Neural progenitor cell (in vitro differentiated cells): ENCODE measurements around the gene TMEM123. TPM values are rescaled to one million over a fixed set of nuclear protein-coding genes. Genes with fewer than 3 reads are reported as not detected.

Experiments used
- DNase-seq: peaks from one replicate; pipeline ENCODE4 v3.0.0-alpha.2; 2016; ENCODE audit warnings: low spot score
- H2AFZ ChIP-seq: fragments of 200-600 bp; sonication (generic); replicated peaks from 2 replicates; pipeline ENCODE4 v1.6.1; 2016; ENCODE audit warnings: antibody characterized with exemption
- H3F3A ChIP-seq: fragments of 200-600 bp; sonication (generic); 2 replicates; pipeline ENCODE4 v1.6.1; 2016; ENCODE audit warnings: antibody characterized with exemption, low read depth
- H3K27ac ChIP-seq: fragments of 200-600 bp; sonication (generic); 2 replicates; pipeline ENCODE4 v1.5.1; 2016; ENCODE audit warnings: mild to moderate bottlenecking
- H3K27me3 ChIP-seq: fragments of 200-600 bp; sonication (generic); 2 replicates; pipeline ENCODE4 v1.6.1; 2016; ENCODE audit warnings: mild to moderate bottlenecking, moderate library complexity
- H3K36me3 ChIP-seq: fragments of 200-600 bp; sonication (generic); 2 replicates; pipeline ENCODE4 v1.5.1; 2016
- H3K4me1 ChIP-seq: fragments of 200-600 bp; sonication (generic); 2 replicates; pipeline ENCODE4 v1.6.1; 2016; ENCODE audit warnings: mixed run types
- H3K4me2 ChIP-seq: fragments of 200-600 bp; sonication (generic); 2 replicates; pipeline ENCODE4 v1.6.1; 2016
- H3K4me3 ChIP-seq: fragments of 200-600 bp; sonication (generic); 2 replicates; pipeline ENCODE4 v1.5.1; 2016
- H3K79me2 ChIP-seq: fragments of 200-600 bp; sonication (generic); 2 replicates; pipeline ENCODE4 v1.6.1; 2016; ENCODE audit warnings: low read depth
- H3K9ac ChIP-seq: fragments of 200-600 bp; sonication (generic); 2 replicates; pipeline ENCODE4 v1.6.1; 2016
- H3K9me3 ChIP-seq: fragments of 200-600 bp; sonication (generic); 2 replicates; pipeline ENCODE4 v1.5.1; 2016; ENCODE audit warnings: low read depth
- H4K20me1 ChIP-seq: fragments of 200-600 bp; sonication (generic); 2 replicates; pipeline ENCODE4 v1.6.1; 2016; ENCODE audit warnings: low read depth
- H3K27ac Mint-ChIP-seq: 3 replicates; pipeline ENCODE4 v1.8.0; 2021; ENCODE audit warnings: mixed read lengths
- H3K27me3 Mint-ChIP-seq: 2 replicates; pipeline ENCODE4 v1.8.0; 2022; ENCODE audit warnings: low read depth, mild to moderate bottlenecking, inconsistent platforms, moderate library complexity, mixed read lengths; ENCODE audit not compliant: insufficient read depth
- H3K36me3 Mint-ChIP-seq: 3 replicates; pipeline ENCODE4 v1.8.0; 2021; ENCODE audit warnings: mixed read lengths
- H3K4me1 Mint-ChIP-seq: 3 replicates; pipeline ENCODE4 v1.8.0; 2021; ENCODE audit warnings: mixed read lengths
- H3K4me3 Mint-ChIP-seq: 3 replicates; pipeline ENCODE4 v1.8.0; 2021; ENCODE audit warnings: mild to moderate bottlenecking, moderate library complexity, mixed read lengths
- H3K9me3 Mint-ChIP-seq: 3 replicates; pipeline ENCODE4 v1.8.0; 2020; ENCODE audit warnings: mixed read lengths
- EZH2 ChIP-seq: fragments of 200-600 bp; sonication (generic); IDR thresholded peaks from 2 replicates; pipeline ENCODE4 v1.6.1; 2017; ENCODE audit warnings: antibody characterized with exemption, mild to moderate bottlenecking, moderate library complexity
- EZH2phosphoT487 ChIP-seq: fragments of 200-600 bp; sonication (generic); IDR thresholded peaks from 2 replicates; pipeline ENCODE4 v1.6.1; 2017; ENCODE audit warnings: antibody characterized with exemption
- total RNA-seq: library from RNA; depleted of rRNA; stranded (reverse); fragments of >200 nt; gene quantifications from 2 replicates; pipeline ENCODE4 v1.2.3, GENCODE V29; 2015; ENCODE audit warnings: low replicate concordance
- TF ChIP-seq, protein P1 (sequence below): fragments of 200-600 bp; sonication (generic); IDR thresholded peaks from 2 replicates; pipeline ENCODE4 v1.5.1; 2017; ENCODE audit warnings: antibody characterized with exemption, mild to moderate bottlenecking

TMEM123 gene
- total RNA-seq, 1 donor from 2014 or later = 230 TPM

DNA sequence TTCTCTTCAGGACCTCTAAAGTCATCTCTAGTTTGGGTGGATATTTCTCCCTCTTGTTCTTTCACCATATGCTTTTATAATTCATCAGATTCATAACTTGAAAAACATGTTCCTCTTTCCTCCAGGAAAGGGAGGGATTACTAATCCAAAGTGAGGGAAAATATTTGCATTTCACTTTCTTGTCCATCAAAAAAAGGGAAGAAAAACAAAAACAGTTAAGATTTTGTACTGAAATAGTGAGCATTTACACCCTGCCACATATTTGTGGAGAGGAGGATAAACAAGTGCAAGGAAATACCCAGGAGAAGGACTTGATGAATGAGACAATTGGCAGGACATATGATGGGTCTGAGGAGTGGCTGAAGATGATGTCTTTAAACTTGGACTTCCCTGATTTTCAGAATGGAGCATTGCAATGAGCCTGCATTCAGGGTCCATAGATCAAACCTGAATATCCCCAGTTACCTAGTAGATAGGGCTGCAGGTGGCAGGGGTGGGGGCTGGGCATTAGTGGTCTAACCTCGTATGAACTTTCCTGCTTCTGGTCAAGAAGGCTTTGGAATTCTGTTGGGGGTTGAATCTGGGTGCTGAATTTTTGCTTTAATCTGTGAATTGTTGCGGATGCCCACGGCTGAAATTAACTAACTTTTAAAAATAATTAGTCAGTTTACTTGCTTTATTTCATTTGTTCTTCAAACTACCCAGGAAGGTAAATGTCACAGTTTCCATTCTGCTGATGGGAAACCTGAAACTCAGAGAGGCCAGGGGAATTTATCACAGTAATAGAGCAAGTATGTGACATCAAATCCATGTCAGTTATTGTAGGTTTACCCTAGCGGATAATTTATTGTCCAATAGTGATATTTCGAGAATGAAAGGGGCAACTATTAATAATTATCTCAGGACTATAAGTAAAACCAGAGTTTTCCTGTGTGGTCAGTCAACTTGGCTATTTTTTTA, 36.9 kb upstream of the TMEM123 start:
- Mint-ChIP-seq H3K4me3 (no peak overlapping the region), H3K27ac (no peak overlapping the region), H3K27me3 (no peaks in the 10 kb centered on the region), H3K9me3 (no peaks in the 10 kb centered on the region), H3K36me3 (no peaks in the 10 kb centered on the region), H3K4me1 (no peaks in the 10 kb centered on the region)
- TF ChIP-seq, protein P1, sequence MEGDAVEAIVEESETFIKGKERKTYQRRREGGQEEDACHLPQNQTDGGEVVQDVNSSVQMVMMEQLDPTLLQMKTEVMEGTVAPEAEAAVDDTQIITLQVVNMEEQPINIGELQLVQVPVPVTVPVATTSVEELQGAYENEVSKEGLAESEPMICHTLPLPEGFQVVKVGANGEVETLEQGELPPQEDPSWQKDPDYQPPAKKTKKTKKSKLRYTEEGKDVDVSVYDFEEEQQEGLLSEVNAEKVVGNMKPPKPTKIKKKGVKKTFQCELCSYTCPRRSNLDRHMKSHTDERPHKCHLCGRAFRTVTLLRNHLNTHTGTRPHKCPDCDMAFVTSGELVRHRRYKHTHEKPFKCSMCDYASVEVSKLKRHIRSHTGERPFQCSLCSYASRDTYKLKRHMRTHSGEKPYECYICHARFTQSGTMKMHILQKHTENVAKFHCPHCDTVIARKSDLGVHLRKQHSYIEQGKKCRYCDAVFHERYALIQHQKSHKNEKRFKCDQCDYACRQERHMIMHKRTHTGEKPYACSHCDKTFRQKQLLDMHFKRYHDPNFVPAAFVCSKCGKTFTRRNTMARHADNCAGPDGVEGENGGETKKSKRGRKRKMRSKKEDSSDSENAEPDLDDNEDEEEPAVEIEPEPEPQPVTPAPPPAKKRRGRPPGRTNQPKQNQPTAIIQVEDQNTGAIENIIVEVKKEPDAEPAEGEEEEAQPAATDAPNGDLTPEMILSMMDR = no peak
- TF ChIP-seq EZH2 = no peak
- TF ChIP-seq EZH2phosphoT487 = no peak
- no peaks in the 10 kb centered on the region for H3F3A ChIP-seq
- H3K27me3 ChIP-seq = no peaks in the 10 kb centered on the region
- H3K4me3 ChIP-seq = no peak overlapping the region
- no peaks in the 10 kb centered on the region for H3K4me1 ChIP-seq
- H3K36me3 ChIP-seq = no peaks in the 10 kb centered on the region
- H3K9ac ChIP-seq = no peak overlapping the region
- DNase-seq = no peak
- H4K20me1 ChIP-seq = no peaks in the 10 kb centered on the region
- no peak overlapping the region for H3K4me2 ChIP-seq
- no peak overlapping the region for H3K27ac ChIP-seq
- H2AFZ ChIP-seq = no peak overlapping the region
- no peaks in the 10 kb centered on the region for H3K79me2 ChIP-seq
- no peaks in the 10 kb centered on the region for H3K9me3 ChIP-seq

DNA sequence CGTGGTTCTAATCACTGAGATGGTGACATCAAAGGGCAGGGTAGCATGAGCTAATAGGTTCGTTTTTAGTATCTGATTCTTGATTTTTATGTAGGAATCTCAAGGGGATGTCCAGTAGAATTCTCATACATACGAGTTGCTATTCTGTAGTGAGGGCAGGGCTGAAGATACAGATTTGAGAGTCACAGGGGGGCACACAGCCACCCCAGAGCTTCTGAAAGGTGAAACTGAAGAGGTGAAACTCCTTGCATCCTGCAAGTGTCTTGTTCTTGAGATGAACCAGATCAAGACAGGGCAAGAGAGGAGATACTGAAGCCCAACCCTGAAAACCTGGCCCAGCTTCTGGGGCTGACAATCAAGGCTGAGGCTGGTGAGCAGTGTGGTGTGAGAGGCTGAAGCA, 35.6 kb upstream of the TMEM123 start:
- H3K9me3 Mint-ChIP-seq = no peaks in the 10 kb centered on the region
- Histone ChIP-seq H3K4me2 (no peak overlapping the region), H3K4me3 (no peak overlapping the region), H3K36me3 (no peaks in the 10 kb centered on the region), H4K20me1 (no peaks in the 10 kb centered on the region), H3K27ac (no peak overlapping the region), H3K9me3 (no peaks in the 10 kb centered on the region), H3K79me2 (no peaks in the 10 kb centered on the region), H2AFZ (no peak overlapping the region), H3F3A (no peaks in the 10 kb centered on the region), H3K4me1 (no peaks in the 10 kb centered on the region), H3K27me3 (no peaks in the 10 kb centered on the region), H3K9ac (no peak overlapping the region)
- H3K4me1 Mint-ChIP-seq = no peaks in the 10 kb centered on the region
- no peak overlapping the region for H3K27ac Mint-ChIP-seq
- TF ChIP-seq, protein P1 = no peak
- TF ChIP-seq EZH2 (no peak), EZH2phosphoT487 (no peak)
- no peak for DNase-seq
- H3K27me3 Mint-ChIP-seq = peaks cover 2% of the 10 kb centered on the region
- no peaks in the 10 kb centered on the region for H3K36me3 Mint-ChIP-seq
- no peak overlapping the region for H3K4me3 Mint-ChIP-seq

DNA sequence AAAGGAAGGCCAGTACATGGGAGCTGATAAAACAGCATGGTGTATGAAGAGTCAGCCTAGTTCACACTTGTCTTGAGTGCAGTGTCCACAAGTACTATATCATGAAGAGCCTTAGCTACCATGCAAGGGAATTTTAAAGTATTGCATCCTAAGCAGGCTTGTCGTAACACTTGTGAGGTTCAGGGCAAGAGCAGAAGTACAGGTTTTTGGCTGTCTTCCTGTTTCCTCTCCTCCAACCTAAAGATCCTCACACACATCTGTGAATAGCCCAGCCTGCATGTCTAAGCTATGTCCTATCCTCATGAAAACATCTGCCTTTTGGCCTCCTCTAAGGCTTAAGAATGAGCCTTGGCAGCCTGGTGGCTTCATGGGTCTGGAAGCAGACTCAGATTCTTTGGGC, 34.6 kb upstream of the TMEM123 start:
- H3K4me1 Mint-ChIP-seq = no peaks in the 10 kb centered on the region
- TF ChIP-seq EZH2 (no peak), EZH2phosphoT487 (no peak)
- TF ChIP-seq, protein P1 = no peak

More for the DNA sequence above, 34.6 kb upstream of the TMEM123 start:
- Histone ChIP-seq H3K9ac (no peak overlapping the region), H3K9me3 (no peaks in the 10 kb centered on the region), H3K27ac (no peak overlapping the region), H3K79me2 (no peaks in the 10 kb centered on the region), H3K4me1 (no peaks in the 10 kb centered on the region), H3K36me3 (no peaks in the 10 kb centered on the region), H3F3A (no peaks in the 10 kb centered on the region), H2AFZ (no peak overlapping the region), H3K27me3 (no peaks in the 10 kb centered on the region), H3K4me2 (no peak overlapping the region), H3K4me3 (no peak overlapping the region), H4K20me1 (no peaks in the 10 kb centered on the region)
- DNase-seq = no peak
- no peaks in the 10 kb centered on the region for H3K36me3 Mint-ChIP-seq
- H3K4me3 Mint-ChIP-seq = no peak overlapping the region
- H3K27me3 Mint-ChIP-seq = peaks cover 2% of the 10 kb centered on the region
- no peak overlapping the region for H3K27ac Mint-ChIP-seq
- no peaks in the 10 kb centered on the region for H3K9me3 Mint-ChIP-seq
